Subcutaneous adipose tissue (tissue), 4 donors: Measurements from ENCODE around the gene GPR61. TPM values are rescaled to one million over a fixed set of nuclear protein-coding genes. Genes with fewer than 3 reads are reported as not detected.

ENCODE experiments used
- small RNA-seq: library from RNA; depleted of rRNA; stranded (forward); fragments of <200 nt; gene quantifications from one replicate; pipeline ENCODE3, GENCODE V24; 2016
- total RNA-seq, 4 donors: library from RNA; depleted of rRNA; stranded (reverse); fragments of >200 nt; gene quantifications; one replicate each; pipeline ENCODE4 v1.1.0, GENCODE V29; 2016
- TF ChIP-seq, protein P1 (sequence below): fragments of 450-650 bp; IDR thresholded peaks from one replicate; pipeline ENCODE4 v1.5.1; 2016; ENCODE audit warnings: low read depth, mild to moderate bottlenecking, control low read depth, antibody characterized with exemption, moderate library complexity

The GPR61 gene
- total RNA-seq, 4 donors from 2014 or later: not detected

DNA sequence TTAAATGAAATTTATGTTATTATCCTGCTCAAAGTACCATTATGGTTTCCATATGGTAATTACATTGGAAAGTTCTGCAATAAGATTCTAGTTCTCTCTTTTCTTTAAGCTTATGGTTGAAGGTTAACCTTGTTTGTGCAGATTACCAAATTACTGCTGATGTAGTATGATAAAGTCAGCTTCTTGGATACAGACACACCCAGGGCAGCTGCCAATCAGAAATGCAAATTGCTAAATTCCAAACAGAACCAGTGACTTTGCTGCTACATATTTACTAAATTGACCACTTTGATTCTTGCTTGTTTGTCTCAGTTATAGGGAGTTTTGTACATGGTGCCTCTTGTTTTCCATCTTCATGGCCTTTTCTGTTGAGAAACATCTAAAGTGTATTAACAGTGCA, 53.2 kb downstream of the GPR61 start:
- TF ChIP-seq, protein P1, sequence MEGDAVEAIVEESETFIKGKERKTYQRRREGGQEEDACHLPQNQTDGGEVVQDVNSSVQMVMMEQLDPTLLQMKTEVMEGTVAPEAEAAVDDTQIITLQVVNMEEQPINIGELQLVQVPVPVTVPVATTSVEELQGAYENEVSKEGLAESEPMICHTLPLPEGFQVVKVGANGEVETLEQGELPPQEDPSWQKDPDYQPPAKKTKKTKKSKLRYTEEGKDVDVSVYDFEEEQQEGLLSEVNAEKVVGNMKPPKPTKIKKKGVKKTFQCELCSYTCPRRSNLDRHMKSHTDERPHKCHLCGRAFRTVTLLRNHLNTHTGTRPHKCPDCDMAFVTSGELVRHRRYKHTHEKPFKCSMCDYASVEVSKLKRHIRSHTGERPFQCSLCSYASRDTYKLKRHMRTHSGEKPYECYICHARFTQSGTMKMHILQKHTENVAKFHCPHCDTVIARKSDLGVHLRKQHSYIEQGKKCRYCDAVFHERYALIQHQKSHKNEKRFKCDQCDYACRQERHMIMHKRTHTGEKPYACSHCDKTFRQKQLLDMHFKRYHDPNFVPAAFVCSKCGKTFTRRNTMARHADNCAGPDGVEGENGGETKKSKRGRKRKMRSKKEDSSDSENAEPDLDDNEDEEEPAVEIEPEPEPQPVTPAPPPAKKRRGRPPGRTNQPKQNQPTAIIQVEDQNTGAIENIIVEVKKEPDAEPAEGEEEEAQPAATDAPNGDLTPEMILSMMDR: no peak

DNA sequence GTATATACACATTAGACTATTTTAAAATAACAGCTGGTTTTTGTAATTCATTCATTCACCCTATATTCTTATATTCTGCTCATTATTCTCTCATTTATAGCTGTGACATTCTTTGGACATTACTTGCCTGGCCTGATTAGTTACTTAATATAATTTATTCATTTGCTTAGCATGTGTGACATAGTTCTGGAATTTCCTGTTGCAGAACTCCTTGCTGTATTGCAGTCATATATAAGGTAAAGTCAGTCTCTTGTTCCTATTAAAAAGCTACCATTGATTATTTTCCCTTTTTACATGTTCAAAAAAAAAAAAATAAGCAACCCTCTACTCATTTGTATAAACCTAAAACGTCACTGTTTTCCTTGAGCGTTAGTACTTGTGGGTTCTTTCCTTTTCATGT, 55.9 kb downstream of the GPR61 start:
- TF ChIP-seq, protein P1: no peak

Small RNA genes within 50 kb of the gene (small RNA-seq; reads per million reads assigned to genes)
- gene RNU6V: not detected

Other genes starting within 250 kb of the GPR61 start
- gene MYBPHL, start 232.9 kb upstream of the GPR61 start, total RNA-seq: not detected
- gene SORT1, start 142.0 kb upstream of the GPR61 start, total RNA-seq: 100 to 1,000 TPM; 126 to 140 (median 130) TPM
- gene PSMA5, start 113.4 kb upstream of the GPR61 start, total RNA-seq: 10 to 100 TPM; 15.1 to 46.0 (median 30.3) TPM
- gene SYPL2, start 73.3 kb upstream of the GPR61 start, total RNA-seq: 1 to 10 TPM in 1 of 4 donors, under 1 TPM in 3; 0.22 to 1.3 (median 0.83) TPM
- 1 to 10 TPM; 2.4 to 3.1 (median 2.8) TPM for gene ATXN7L2, start 56.0 kb upstream of the GPR61 start, total RNA-seq
- 1 to 10 TPM; 4.0 to 6.6 (median 5.5) TPM for gene CYB561D1, start 45.8 kb upstream of the GPR61 start, total RNA-seq
- gene AMIGO1, start 30.1 kb upstream of the GPR61 start, total RNA-seq: 1 to 10 TPM; 2.6 to 5.4 (median 3.4) TPM
- gene GNAI3, start 8.7 kb downstream of the GPR61 start, total RNA-seq: 1 to 10 TPM; 5.7 to 9.1 (median 7.9) TPM
- gene GNAT2, start 79.7 kb downstream of the GPR61 start, total RNA-seq: not detected
- gene AMPD2, start 80.0 kb downstream of the GPR61 start, total RNA-seq: 10 to 100 TPM; 20.2 to 27.9 (median 25.3) TPM
- 10 to 100 TPM; 16.7 to 35.0 (median 20.9) TPM for gene GSTM4, start 116.2 kb downstream of the GPR61 start, total RNA-seq
- 10 to 100 TPM; 38.0 to 87.8 (median 58.4) TPM for gene GSTM2, start 128.2 kb downstream of the GPR61 start, total RNA-seq
- gene GSTM1, start 147.9 kb downstream of the GPR61 start, total RNA-seq: 10 to 100 TPM in 1 of 4 donors, not detected in 3; 42.7 TPM
- 1 to 10 TPM; 2.8 to 5.7 (median 3.5) TPM for gene GSTM5, start 172.4 kb downstream of the GPR61 start, total RNA-seq
- 10 to 100 TPM; 38.2 to 62.8 (median 45.7) TPM for gene GSTM3, start 201.2 kb downstream of the GPR61 start, total RNA-seq
- gene EPS8L3, start 224.1 kb downstream of the GPR61 start, total RNA-seq: not detected